Astrocyte (in vitro differentiated cells and primary cell): ENCODE data around the gene CEP131.

ENCODE experiments used
- CTCF ChIP-seq: IDR thresholded peaks from 2 replicates; pipeline ENCODE4 v1.5.1; 2011; ENCODE audit warnings: low read depth, mild to moderate bottlenecking, inconsistent platforms, low read length, moderate library complexity; ENCODE audit not compliant: insufficient read depth
- EZH2 ChIP-seq: IDR thresholded peaks from 2 replicates; pipeline ENCODE4 v1.6.1; 2012; ENCODE audit warnings: mild to moderate bottlenecking, low read length, inconsistent platforms; ENCODE audit not compliant: insufficient read depth

- TF ChIP-seq EZH2 (no peak), CTCF (no peak)
Measured at GRCh38 chr17:81234940-81235821, 12.4 kb upstream of the CEP131 start.
